ENCODE results near the gene TMPRSS4. TPM values are rescaled to one million over a fixed set of nuclear protein-coding genes. Genes with fewer than 3 reads are reported as not detected.

TMPRSS4 gene
- total and polyA plus RNA-seq, 2 donors (not counting 1 experiment from before 2014, with no cell fraction given) = not detected

- CTCF ChIA-PET = interaction anchor here (0.6 kb wide), 1 partner anchor 22 kb away, joined by 3 read pairs; no protein-coding TSS in a partner anchor
- peaks cover 22% of the 10 kb centered on the region for H3K27me3 Mint-ChIP-seq
- POLR2A ChIA-PET = no interaction called here
Measured at GRCh38 chr11:118112711-118113430, 36.0 kb downstream of the TMPRSS4 start.

More at GRCh38 chr11:118112711-118113430, 36.0 kb downstream of the TMPRSS4 start:
- no peak overlapping the region for H3K4me3 ChIP-seq (ENCODE audit: control extremely low read depth in 1 of 5, extremely low read depth in 1 of 5, insufficient read depth in 1 of 5, low read depth in 2 of 5, low read length in 4 of 5)
- H3K27me3 ChIP-seq (replicated peaks in 1 of 4; ENCODE audit: control extremely low read depth in 1 of 4, control insufficient read depth in 3 of 4, insufficient read depth in 4 of 4, low read length in 3 of 4) = peaks cover 0 to 7% (median 2%) of the 10 kb centered on the region in 4 experiments
- no peak overlapping the region for H3K4me3 Mint-ChIP-seq
- H3K27ac ChIP-seq (ENCODE audit: low read length in 2 of 2) = no peak overlapping the region
- H3K9me3 ChIP-seq (ENCODE audit: control extremely low read depth in 1 of 3, control insufficient read depth in 2 of 3, insufficient read depth in 1 of 3, low read length in 2 of 3) = no peaks in the 10 kb centered on the region
- peaks cover 4% of the 10 kb centered on the region for H3K4me1 Mint-ChIP-seq
- no peak for TF ChIP-seq CTCF (IDR thresholded peaks at IDR 0.05)
- TF ChIP-seq EZH2 (IDR thresholded peaks at IDR 0.05; ENCODE audit: borderline replicate concordance, insufficient read depth, low read depth, low read length, poor library complexity, severe bottlenecking) = no peak
- no peaks in the 10 kb centered on the region for H3K9me3 Mint-ChIP-seq (ENCODE audit: insufficient read depth)
- H3K36me3 ChIP-seq (replicated peaks in 1 of 2; ENCODE audit: control extremely low read depth in 1 of 2, control insufficient read depth in 1 of 2, extremely low read depth in 1 of 2, insufficient read depth in 2 of 2, low read length in 1 of 2) = no peaks in the 10 kb centered on the region
- H3K79me2 ChIP-seq (ENCODE audit: control insufficient read depth, insufficient read depth, low read length) = no peaks in the 10 kb centered on the region
- H3K4me2 ChIP-seq (replicated peaks; ENCODE audit: low read depth, low read length, poor library complexity, severe bottlenecking) = no peak overlapping the region
- WGBS (ENCODE audit: insufficient coverage) = 90% methylated on average over 9 of the region's 11 CpGs
- DNase-seq (no peak), ATAC-seq (ENCODE audit: low read depth) (no peak)
- no peak overlapping the region for H3K27ac Mint-ChIP-seq
- no peak overlapping the region for H2AFZ ChIP-seq (ENCODE audit: insufficient read depth, low read depth, low read length, poor library complexity, severe bottlenecking)
- intact Hi-C loops (cut with micrococcal nuclease) = no loop called here
- peaks cover 5 to 7% of the 10 kb centered on the region in 2 donors for H3K4me1 ChIP-seq (ENCODE audit: control insufficient read depth in 2 of 2, insufficient read depth in 2 of 2, low read length in 2 of 2)
- no peak overlapping the region for H3K9ac ChIP-seq (ENCODE audit: low read length)
- H4K20me1 ChIP-seq (ENCODE audit: control insufficient read depth, insufficient read depth, low read length, poor library complexity, severe bottlenecking) = no peaks in the 10 kb centered on the region

All from B cell (primary cell).